C4-2B (cell line): Measurements from ENCODE around the gene SGPP2.

ENCODE experiments used
- CTCF ChIP-seq: fragments of 450-650 bp; conservative IDR thresholded peaks from 2 replicates; pipeline ENCODE4 v1.5.1; 2017; ENCODE audit warnings: mild to moderate bottlenecking
- ZFX ChIP-seq: fragments of 450-650 bp; IDR thresholded peaks from 2 replicates; pipeline ENCODE4 v1.6.1; 2017

- no peak for TF ChIP-seq CTCF
- TF ChIP-seq ZFX: no peak
Observed at GRCh38 chr2:222448748-222449181, 24.4 kb downstream of the SGPP2 start.
